ENCODE data around the gene TBL1X.

Gene TBL1X

DNA sequence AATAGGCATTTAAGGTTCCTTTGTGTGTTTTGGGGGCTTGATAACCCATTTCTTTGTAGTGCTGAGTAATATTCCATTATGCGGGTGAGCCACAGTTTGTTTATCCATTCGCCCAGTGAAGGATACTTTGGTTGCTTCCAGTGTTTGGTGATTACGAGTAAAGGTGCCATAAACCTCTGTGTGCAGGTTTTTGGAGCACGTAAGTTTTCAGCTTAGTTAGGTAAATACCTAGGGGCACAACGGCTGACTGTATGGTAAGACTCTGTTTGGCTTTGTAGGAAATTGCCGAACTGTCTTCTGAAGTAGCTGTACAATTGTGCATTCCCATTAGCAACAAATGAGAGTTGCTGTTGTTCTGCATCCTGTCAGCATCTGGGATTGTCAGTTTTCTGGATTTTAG, 3.8 kb upstream of the TBL1X start:
- H3K79me2 ChIP-seq, result no peaks in the 10 kb centered on the region
- no peak overlapping the region for H3K4me3 ChIP-seq (ENCODE audit: low read depth, low read length)

DNA sequence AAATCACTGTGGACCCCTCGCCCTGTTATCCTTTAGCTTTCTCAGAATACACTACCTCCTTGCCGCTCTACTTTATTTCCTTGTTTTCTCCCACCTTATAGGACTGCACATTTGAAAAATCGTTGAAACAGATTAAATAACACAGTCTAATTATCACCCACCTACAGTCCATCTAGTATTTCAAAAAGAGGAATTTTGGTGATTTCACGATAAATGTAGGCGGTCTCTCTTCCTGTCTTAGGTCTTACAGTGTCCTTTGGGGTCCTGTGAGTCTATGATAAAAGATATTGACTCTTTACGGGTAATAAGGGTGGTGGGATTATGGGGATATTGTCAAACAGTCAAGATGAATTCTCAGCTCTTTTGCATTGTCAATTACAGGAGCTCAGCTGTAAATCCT, 2.4 kb upstream of the TBL1X start:
- TF ChIP-seq CTCF (IDR thresholded peaks at IDR 0.05), result no peak
- no peaks in the 10 kb centered on the region for H3K9me3 ChIP-seq (ENCODE audit: control insufficient read depth, low read length)
- no peaks in the 10 kb centered on the region for H3K79me2 ChIP-seq
- H3K9ac ChIP-seq, result no peak overlapping the region
- H3K4me3 ChIP-seq (ENCODE audit: low read depth, low read length), result no peak overlapping the region
- peak overlapping the region; percentile 15 for H3K27ac ChIP-seq
- no peak overlapping the region for H2AFZ ChIP-seq
- H3K4me2 ChIP-seq (ENCODE audit: low read length), result no peak overlapping the region
- no peaks in the 10 kb centered on the region for H3K36me3 ChIP-seq (ENCODE audit: control insufficient read depth, insufficient read depth, low read length)
- H3K27me3 ChIP-seq (ENCODE audit: control insufficient read depth, insufficient read depth, low read length), result no peaks in the 10 kb centered on the region
- peaks cover 3% of the 10 kb centered on the region for H3K4me1 ChIP-seq

More for the DNA sequence above, 3.8 kb upstream of the TBL1X start:
- Histone ChIP-seq H3K36me3 (ENCODE audit: control insufficient read depth, insufficient read depth, low read length) (no peaks in the 10 kb centered on the region), H3K27me3 (ENCODE audit: control insufficient read depth, insufficient read depth, low read length) (no peaks in the 10 kb centered on the region), H2AFZ (no peak overlapping the region), H3K9ac (no peak overlapping the region), H3K27ac (no peak overlapping the region), H3K4me1 (peaks cover 3% of the 10 kb centered on the region), H3K9me3 (ENCODE audit: control insufficient read depth, low read length) (no peaks in the 10 kb centered on the region), H3K4me2 (ENCODE audit: low read length) (no peak overlapping the region)
- no peak for TF ChIP-seq CTCF (IDR thresholded peaks at IDR 0.05)

DNA sequence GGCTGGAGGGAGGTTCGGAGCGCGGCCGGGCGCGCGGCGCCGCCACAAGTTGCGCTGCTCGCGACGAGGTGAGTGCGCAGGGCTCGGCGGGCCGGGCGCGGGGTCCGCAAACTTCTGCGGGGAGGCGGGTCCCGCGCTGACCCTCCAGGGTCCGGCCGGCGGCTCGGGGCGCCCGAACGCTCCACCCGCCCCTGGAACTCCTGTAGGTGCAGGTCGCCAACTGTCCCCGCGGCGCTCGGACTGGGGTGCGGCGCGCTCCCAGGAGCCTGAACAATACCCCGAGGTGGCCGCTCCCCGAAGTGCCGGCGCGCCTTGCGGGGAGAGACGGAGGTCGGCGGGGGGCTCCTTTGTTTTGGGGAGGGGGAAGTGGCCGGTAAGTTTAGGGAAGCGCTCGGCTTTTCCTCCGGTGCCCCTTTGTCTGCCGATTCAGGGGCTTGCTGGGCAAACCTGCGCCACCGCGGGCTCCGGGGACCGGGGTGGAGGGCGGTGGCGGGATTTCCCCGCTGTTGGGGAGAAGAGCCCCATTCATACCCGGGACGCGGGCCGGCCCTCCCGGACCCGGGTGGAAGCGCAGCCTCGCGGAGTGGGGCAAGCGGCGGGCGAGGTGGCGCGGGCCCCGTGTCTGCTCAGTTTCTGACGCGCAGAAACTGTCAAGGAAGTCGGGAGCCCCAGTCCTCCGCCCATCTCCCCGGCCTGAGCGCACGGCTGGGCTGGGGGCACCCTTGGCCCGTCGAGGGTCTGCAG, 694 bp downstream of the TBL1X start:
- Histone ChIP-seq H3K79me2 (no peaks in the 10 kb centered on the region), H3K27me3 (ENCODE audit: control insufficient read depth, insufficient read depth, low read length) (no peaks in the 10 kb centered on the region), H3K9ac (no peak overlapping the region), H2AFZ (peak overlapping the region; percentile 69), H3K4me3 (ENCODE audit: low read depth, low read length) (peak overlapping the region; percentile 61), H3K27ac (no peak overlapping the region), H3K4me1 (peaks cover 6% of the 10 kb centered on the region), H3K9me3 (ENCODE audit: control insufficient read depth, low read length) (no peaks in the 10 kb centered on the region), H3K4me2 (ENCODE audit: low read length) (peak overlapping the region; percentile 65), H3K36me3 (ENCODE audit: control insufficient read depth, insufficient read depth, low read length) (no peaks in the 10 kb centered on the region)
- no peak for TF ChIP-seq CTCF (IDR thresholded peaks at IDR 0.05)

DNA sequence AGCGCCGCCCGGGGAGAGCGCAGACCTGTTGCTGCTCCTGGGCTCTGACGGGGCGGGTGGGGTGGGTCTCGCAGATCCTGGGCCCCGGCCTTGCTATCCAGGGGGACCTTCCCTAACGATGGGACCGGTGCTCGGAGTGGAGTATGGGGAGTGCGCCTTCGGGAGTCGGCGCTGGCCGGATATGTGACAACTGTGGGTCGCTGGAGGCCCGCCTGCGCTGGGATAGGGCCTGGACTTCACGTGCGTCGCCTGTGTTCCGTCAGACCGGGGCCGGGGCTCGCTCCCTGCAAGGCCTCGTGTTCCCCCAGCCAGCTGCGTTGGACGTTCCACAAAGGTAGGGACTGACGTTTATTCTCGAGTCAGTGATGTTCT, 1.3 kb downstream of the TBL1X start:
- peak overlapping the region; percentile 61 for H3K4me3 ChIP-seq (ENCODE audit: low read depth, low read length)
- no peaks in the 10 kb centered on the region for H3K36me3 ChIP-seq (ENCODE audit: control insufficient read depth, insufficient read depth, low read length)
- peaks cover 10% of the 10 kb centered on the region for H3K4me1 ChIP-seq
- no peaks in the 10 kb centered on the region for H3K9me3 ChIP-seq (ENCODE audit: control insufficient read depth, low read length)
- H3K9ac ChIP-seq, result no peak overlapping the region
- H3K27ac ChIP-seq, result no peak overlapping the region
- no peak for TF ChIP-seq CTCF (IDR thresholded peaks at IDR 0.05)
- no peaks in the 10 kb centered on the region for H3K79me2 ChIP-seq
- H2AFZ ChIP-seq, result peak overlapping the region; percentile 22
- no peaks in the 10 kb centered on the region for H3K27me3 ChIP-seq (ENCODE audit: control insufficient read depth, insufficient read depth, low read length)
- H3K4me2 ChIP-seq (ENCODE audit: low read length), result peak overlapping the region; percentile 65

DNA sequence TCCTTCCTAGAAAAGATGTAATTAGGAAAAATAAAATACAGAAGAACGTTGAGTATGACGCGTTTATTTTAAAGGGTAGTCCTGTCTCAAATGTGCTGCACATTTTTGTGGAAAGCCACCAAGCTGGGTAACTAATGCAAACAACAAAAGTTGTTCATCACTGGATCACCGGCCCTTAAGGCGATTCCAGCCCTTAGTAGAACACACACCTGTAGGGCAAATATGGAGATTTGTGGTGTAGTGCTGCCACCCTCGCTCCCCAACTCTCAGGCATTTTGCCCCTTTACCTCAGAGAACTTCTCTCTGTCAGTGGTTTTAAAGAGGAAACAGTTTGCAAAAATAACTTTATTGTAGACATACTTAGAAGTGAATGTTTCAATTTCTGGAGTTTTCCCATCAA, 1.9 kb downstream of the TBL1X start:
- H3K4me3 ChIP-seq (ENCODE audit: low read depth, low read length), result no peak overlapping the region
- peaks cover 12% of the 10 kb centered on the region for H3K4me1 ChIP-seq
- H3K9me3 ChIP-seq (ENCODE audit: control insufficient read depth, low read length), result no peaks in the 10 kb centered on the region
- H2AFZ ChIP-seq, result no peak overlapping the region
- TF ChIP-seq CTCF (IDR thresholded peaks at IDR 0.05), result no peak
- no peaks in the 10 kb centered on the region for H3K27me3 ChIP-seq (ENCODE audit: control insufficient read depth, insufficient read depth, low read length)
- H3K36me3 ChIP-seq (ENCODE audit: control insufficient read depth, insufficient read depth, low read length), result no peaks in the 10 kb centered on the region
- no peak overlapping the region for H3K9ac ChIP-seq
- H3K79me2 ChIP-seq, result no peaks in the 10 kb centered on the region
- peak overlapping the region; percentile 62 for H3K4me2 ChIP-seq (ENCODE audit: low read length)
- H3K27ac ChIP-seq, result no peak overlapping the region
